Panc1 (cell line): Measurements from ENCODE around the gene ZNF428. TPM values are rescaled to one million over a fixed set of nuclear protein-coding genes. Genes with fewer than 3 reads are reported as not detected.

ENCODE experiments used
- ATAC-seq: fragments of 200-7000 bp; cut with Tn5 transposase; 2 replicates; pipeline ENCODE4 v1.9.1; 2020; ENCODE audit warnings: mild to moderate bottlenecking, moderate library complexity
- BruUV-seq: library from RNA; stranded (reverse); fragments of 400-500 nt; replicated peaks from 2 replicates; lab custom pipeline; 2021; lab: Mats Ljungman, UMichigan
- CTCF ChIA-PET: fragments of 300-600 bp; sonication (Branson Sonifier 250); formaldehyde crosslinking; loops from one replicate; lab custom pipeline; 2022; ENCODE audit warnings: antibody characterized with exemption; lab: Charles Lee
- POLR2A ChIA-PET: fragments of 300-600 bp; sonication (Branson Sonifier 250); formaldehyde crosslinking; loops from one replicate; lab custom pipeline; 2022; ENCODE audit warnings: antibody characterized with exemption; lab: Charles Lee
- DNase-seq: peaks from one replicate; pipeline ENCODE4 v3.0.0-alpha.2; 2010; ENCODE audit warnings: low read depth, low spot score
- H3K27ac ChIP-seq: 2 replicates; pipeline ENCODE4 v1.5.1; 2011; ENCODE audit warnings: mild to moderate bottlenecking, low read length, inconsistent platforms
- H3K27me3 ChIP-seq: fragments of 200-500 bp; sonication (Bioruptor generic); 2 replicates; pipeline ENCODE4 v1.6.0; 2014; ENCODE audit warnings: low read length, inconsistent platforms; ENCODE audit not compliant: control insufficient read depth, insufficient read depth
- H3K36me3 ChIP-seq: fragments of 200-500 bp; sonication (Bioruptor generic); 2 replicates; pipeline ENCODE4 v1.5.1; 2014; ENCODE audit warnings: inconsistent platforms, mild to moderate bottlenecking, low read length, moderate library complexity; ENCODE audit not compliant: control insufficient read depth, insufficient read depth
- H3K4me1 ChIP-seq: 2 replicates; pipeline ENCODE4 v1.5.1; 2011; ENCODE audit warnings: inconsistent platforms, mild to moderate bottlenecking, low read length, moderate library complexity; ENCODE audit not compliant: control insufficient read depth, insufficient read depth
- H3K4me3 ChIP-seq, 2 experiments: 2 replicates each; pipeline ENCODE4 v1.5.1; 2011 to 2012; ENCODE audit warnings: low read depth in 2 of 2, low read length in 2 of 2, mild to moderate bottlenecking in 2 of 2, inconsistent platforms in 1 of 2, moderate library complexity in 1 of 2
- H3K9me3 ChIP-seq: fragments of 200-500 bp; sonication (Bioruptor generic); 2 replicates; pipeline ENCODE4 v1.5.1; 2014; ENCODE audit warnings: low read depth, mild to moderate bottlenecking, inconsistent platforms, low read length, moderate library complexity; ENCODE audit not compliant: control insufficient read depth, insufficient read depth
- POLR2AphosphoS5 ChIP-seq: IDR thresholded peaks from 2 replicates; pipeline ENCODE4 v1.6.1; 2012; ENCODE audit warnings: mild to moderate bottlenecking, low read depth, low read length, moderate library complexity
- REST ChIP-seq, 2 experiments: IDR thresholded peaks; 2 replicates each; pipeline ENCODE4 v1.6.1; 2011 to 2012; ENCODE audit warnings: low read depth in 2 of 2, control low read depth in 1 of 2, low read length in 1 of 2, mild to moderate bottlenecking in 1 of 2, moderate library complexity in 1 of 2; ENCODE audit not compliant: insufficient read depth in 1 of 2
- SIN3A ChIP-seq: IDR thresholded peaks from 2 replicates; pipeline ENCODE4 v1.6.1; 2012; ENCODE audit warnings: low read depth, mild to moderate bottlenecking, low read length, moderate library complexity, borderline replicate concordance; ENCODE audit not compliant: insufficient read depth
- TCF7L2 ChIP-seq: IDR thresholded peaks from 2 replicates; pipeline ENCODE4 v1.6.1; 2011; ENCODE audit warnings: mild to moderate bottlenecking, low read depth, low read length, inconsistent platforms
- in situ Hi-C: cut with HindIII; loops from 2 replicates; pipeline ENCODE4 v1.10.0; 2016; ENCODE audit warnings: low sequenced_read_pairs, low pct_unique_long_range_greater_than_20kb
- intact Hi-C: fragments of 100-400 bp; cut with micrococcal nuclease; formaldehyde crosslinking; loops from one replicate; pipeline ENCODE4 v1.10.0; 2022; ENCODE audit not compliant: unreplicated experiment
- total RNA-seq: library from RNA; stranded (reverse); gene quantifications from one replicate; pipeline ENCODE4 v1.2.1, GENCODE V29; 2021; ENCODE audit not compliant: unreplicated experiment
- TF ChIP-seq, protein P1 (sequence below): fragments of 450-650 bp; IDR thresholded peaks from 2 replicates; pipeline ENCODE4 v1.5.1; 2017; ENCODE audit warnings: mild to moderate bottlenecking

Gene ZNF428
- total RNA-seq, 1 experiment from 2014 or later, result 45.6 TPM

GRCh38 chr19:43599635-43600295 lies 19.7 kb downstream of the ZNF428 start:
- H3K27me3 ChIP-seq, result no peaks in the 10 kb centered on the region
- POLR2A ChIA-PET, result no interaction called here
- H3K36me3 ChIP-seq, result peaks cover 6% of the 10 kb centered on the region; the same call in 1 of the 2 replicates
- CTCF ChIA-PET, result no interaction called here
- H3K27ac ChIP-seq, result no peak overlapping the region
- H3K4me3 ChIP-seq, result no peak overlapping the region
- in situ Hi-C loops, result no loop called here
- peaks cover 7% of the 10 kb centered on the region; the same call in 1 of the 2 replicates for H3K4me1 ChIP-seq
- no peaks in the 10 kb centered on the region for H3K9me3 ChIP-seq
- no peak for DNase-seq
- intact Hi-C loops, result no loop called here
- TF ChIP-seq TCF7L2, result no peak
- no peak for TF ChIP-seq POLR2AphosphoS5
- TF ChIP-seq, protein P1, sequence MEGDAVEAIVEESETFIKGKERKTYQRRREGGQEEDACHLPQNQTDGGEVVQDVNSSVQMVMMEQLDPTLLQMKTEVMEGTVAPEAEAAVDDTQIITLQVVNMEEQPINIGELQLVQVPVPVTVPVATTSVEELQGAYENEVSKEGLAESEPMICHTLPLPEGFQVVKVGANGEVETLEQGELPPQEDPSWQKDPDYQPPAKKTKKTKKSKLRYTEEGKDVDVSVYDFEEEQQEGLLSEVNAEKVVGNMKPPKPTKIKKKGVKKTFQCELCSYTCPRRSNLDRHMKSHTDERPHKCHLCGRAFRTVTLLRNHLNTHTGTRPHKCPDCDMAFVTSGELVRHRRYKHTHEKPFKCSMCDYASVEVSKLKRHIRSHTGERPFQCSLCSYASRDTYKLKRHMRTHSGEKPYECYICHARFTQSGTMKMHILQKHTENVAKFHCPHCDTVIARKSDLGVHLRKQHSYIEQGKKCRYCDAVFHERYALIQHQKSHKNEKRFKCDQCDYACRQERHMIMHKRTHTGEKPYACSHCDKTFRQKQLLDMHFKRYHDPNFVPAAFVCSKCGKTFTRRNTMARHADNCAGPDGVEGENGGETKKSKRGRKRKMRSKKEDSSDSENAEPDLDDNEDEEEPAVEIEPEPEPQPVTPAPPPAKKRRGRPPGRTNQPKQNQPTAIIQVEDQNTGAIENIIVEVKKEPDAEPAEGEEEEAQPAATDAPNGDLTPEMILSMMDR, result no peak; the same call in 1 of the 2 replicates
- no peak for TF ChIP-seq SIN3A
- no peak for TF ChIP-seq REST (IDR thresholded peaks at IDR 0.05; ENCODE audit: insufficient read depth in 1 of 2, low read depth in 2 of 2, low read length in 1 of 2)
- ATAC-seq, result no peak
- TSS peak; percentile 58 for BruUV-seq

- H3K4me3 ChIP-seq, result no peak overlapping the region
- H3K36me3 ChIP-seq, result peaks cover 6% of the 10 kb centered on the region; the same call in 1 of the 2 replicates
- H3K9me3 ChIP-seq, result no peaks in the 10 kb centered on the region
- peaks cover 7% of the 10 kb centered on the region; the same call in 1 of the 2 replicates for H3K4me1 ChIP-seq
- TF ChIP-seq POLR2AphosphoS5 (no peak), SIN3A (no peak), REST (IDR thresholded peaks at IDR 0.05; ENCODE audit: insufficient read depth in 1 of 2, low read depth in 2 of 2, low read length in 1 of 2) (no peak), TCF7L2 (no peak)
- TF ChIP-seq, protein P1, result no peak
- no TSS peak for BruUV-seq
- H3K27me3 ChIP-seq, result no peaks in the 10 kb centered on the region
- in situ Hi-C loops, result no loop called here
- POLR2A ChIA-PET, result interaction anchor here (0.6 kb wide), 1 partner anchor 40 kb away, joined by 3 read pairs; no protein-coding TSS in a partner anchor
- CTCF ChIA-PET, result no interaction called here
- H3K27ac ChIP-seq, result no peak overlapping the region
- DNase-seq (no peak), ATAC-seq (no peak)
- intact Hi-C loops, result no loop called here
Observed at GRCh38 chr19:43598445-43599240, 20.8 kb downstream of the ZNF428 start.
